Middle frontal gyrus (tissue), 1 donor: ENCODE measurements around the gene EPPIN.

ENCODE experiments used
- DNase-seq: peaks from one replicate; pipeline ENCODE4 v3.0.0-alpha.2; 2015; ENCODE audit warnings: low spot score; ENCODE audit errors: extremely low spot score

Gene EPPIN

DNA sequence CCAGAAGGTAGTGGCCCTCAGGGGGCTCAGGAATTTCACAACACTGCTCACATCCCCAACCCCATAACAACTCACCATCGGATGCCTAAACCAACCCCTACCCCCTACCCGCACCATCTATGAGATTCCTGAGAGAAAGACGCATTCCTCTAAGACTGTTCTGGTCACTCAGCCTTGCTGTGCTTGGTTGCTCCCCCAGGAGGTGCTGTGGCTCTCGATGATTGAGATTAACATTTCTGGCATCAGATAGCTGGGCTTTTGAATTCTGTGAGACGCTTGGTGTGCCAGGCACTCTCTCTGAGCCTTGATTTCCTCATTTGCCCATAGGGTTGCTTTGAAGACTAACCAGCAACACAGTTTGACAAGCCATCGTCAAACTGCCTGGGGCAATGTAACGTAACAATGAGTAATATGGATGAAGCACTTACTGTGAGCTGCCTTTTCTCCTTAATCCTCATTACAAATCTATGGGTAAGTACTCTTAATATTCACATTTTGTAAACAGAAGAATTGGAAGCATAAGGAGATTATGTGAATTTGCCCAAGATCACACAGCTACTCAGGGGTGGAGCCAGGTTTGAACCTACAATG, 8.9 kb downstream of the EPPIN start:
- no peak for DNase-seq

DNA sequence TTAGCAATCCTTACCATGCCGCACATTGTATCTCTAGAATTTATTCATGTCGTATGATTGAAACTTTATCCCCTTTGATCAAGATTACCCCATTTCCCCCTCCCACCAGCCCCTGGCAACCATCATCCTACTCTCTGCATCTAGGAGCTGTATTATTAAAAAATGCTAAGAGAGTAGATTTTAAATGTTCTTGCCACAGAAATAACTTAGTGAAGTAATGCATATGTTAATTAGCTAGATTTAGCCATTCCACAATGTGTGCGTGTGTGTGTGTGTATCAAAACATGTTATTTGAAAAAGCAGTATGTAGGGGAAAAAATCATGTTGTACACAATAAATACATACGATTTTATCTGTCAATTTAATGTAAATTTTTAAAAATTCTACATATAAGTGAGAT, 19.9 kb downstream of the EPPIN start:
- no peak for DNase-seq

DNA sequence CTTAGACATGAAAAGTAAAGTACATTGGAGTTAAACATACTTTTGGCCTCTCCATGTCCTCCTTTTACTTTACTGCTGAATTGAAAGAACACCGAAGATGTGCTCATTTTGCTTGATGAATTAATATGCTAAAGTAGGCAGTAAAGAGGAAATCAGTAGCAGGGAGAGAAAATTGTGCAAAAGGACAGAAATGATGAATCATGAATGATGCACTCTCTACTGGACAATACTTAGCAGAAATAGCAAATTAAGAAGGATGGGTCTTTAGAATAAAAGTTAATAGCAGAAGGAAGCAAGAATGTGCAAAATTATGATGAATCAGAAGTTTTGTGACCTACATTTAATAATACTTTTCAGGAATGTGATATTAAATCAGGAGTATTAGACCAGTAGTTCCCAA, 23.4 kb downstream of the EPPIN start:
- no peak for DNase-seq

DNA sequence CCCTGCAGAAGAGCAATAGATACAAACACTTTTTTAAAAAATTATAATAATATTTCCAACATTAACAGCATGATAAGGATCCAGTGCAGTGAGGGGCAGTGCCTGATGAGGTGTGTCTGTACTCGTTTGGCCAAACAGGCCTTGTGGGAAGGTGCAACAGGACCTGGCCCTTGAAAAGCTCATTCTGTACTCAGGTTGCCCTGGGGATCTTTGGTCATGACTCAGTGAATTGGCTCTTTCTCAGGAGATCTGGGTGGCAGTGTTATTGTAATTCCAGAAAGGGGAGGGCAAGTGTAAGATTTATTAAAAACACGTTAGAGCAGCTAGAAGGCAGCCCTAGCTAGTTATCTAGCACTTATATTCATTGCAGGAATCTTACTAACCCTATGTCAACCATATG, 28.9 kb downstream of the EPPIN start:
- no peak for DNase-seq

DNA sequence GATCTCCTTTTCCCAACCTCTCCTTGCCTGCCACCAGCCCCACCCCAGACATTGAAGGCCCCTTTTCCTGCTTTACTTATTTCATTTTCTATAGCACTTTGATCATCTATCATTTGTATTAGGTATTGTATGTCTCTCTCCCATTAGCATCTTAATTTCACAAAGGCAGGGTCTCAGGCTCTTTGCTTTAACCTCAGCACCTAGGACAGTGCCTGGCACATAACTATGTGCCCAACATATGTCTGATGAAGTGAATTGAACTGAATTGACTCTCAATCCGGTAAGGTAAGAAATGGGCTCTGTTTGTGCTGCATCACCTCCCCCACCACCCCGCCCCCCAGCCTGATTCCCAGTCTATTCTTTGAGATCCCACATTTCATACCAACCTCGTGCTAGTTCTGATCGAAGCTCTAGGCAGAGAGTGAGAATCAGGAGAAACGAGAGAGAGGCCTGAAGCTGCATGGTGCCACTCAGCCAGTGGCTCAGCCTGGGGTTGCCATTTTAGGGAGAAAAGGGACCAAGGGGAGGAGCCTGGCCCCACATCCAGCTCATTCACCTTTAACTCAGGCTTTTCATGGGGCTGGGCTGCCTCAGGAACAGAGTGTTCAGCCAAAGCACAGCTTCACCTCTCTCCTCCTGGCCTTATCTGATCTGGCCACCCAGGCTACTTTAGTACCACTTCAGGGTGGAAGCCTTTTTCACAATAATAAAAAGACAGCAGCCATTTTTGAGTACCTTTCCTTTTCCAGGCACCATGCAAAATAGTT, 31.9 kb downstream of the EPPIN start, which contains the start of gene SPINT3:
TSS of gene SPINT3 (minus strand) at position 476 of the 767 bp plus-strand sequence. CDS start at position 462, 14 bp downstream.
- DNase-seq, result no peak

DNA sequence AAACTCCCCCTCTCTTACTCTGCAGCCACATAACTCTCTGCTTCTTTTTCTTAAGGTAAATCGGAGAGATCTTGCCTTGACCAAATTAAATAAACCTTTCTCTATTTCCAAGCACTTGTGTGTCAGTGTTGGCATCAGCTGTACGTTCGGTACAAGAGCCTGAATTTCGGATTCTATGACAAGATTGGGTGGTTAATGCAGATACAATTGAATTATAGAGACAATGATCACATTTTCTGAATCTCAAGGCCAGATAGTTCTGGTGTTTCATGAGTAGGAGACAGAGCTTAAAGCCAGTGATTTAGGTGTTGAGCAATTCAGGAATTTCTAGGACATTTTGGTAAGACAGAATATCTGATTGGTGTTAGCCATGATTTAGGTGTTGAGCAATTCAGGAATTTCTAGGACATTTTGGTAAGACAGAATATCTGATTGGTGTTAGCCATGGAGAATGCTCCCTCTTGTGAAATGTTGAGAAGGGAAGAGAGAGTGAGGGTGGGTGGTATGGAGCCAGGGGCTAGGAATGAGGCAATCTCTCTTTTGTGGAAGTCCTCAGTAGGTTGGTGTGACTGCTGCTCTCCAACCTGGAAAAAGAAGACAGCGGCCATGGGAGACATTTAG, 36.8 kb downstream of the EPPIN start:
- no peak for DNase-seq

DNA sequence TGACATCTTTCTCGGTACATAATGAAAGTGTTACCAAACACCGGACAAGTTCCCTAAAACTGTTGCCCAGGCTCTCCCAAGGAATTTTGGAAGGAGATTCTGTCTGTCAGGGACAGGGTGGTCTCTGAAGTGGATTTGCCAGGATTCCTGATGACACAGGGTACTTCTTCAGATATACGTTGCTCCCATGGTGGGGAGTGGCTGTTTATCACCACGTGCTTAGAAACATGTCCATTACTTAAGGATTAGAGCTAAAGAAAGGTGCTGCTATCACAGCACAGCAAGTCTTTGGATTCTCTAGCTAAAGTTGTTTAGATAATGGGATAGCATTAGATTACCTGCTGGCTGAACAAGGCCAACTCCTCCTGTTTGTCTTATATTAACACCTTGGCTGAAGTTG, 38.1 kb downstream of the EPPIN start:
- no peak for DNase-seq

DNA sequence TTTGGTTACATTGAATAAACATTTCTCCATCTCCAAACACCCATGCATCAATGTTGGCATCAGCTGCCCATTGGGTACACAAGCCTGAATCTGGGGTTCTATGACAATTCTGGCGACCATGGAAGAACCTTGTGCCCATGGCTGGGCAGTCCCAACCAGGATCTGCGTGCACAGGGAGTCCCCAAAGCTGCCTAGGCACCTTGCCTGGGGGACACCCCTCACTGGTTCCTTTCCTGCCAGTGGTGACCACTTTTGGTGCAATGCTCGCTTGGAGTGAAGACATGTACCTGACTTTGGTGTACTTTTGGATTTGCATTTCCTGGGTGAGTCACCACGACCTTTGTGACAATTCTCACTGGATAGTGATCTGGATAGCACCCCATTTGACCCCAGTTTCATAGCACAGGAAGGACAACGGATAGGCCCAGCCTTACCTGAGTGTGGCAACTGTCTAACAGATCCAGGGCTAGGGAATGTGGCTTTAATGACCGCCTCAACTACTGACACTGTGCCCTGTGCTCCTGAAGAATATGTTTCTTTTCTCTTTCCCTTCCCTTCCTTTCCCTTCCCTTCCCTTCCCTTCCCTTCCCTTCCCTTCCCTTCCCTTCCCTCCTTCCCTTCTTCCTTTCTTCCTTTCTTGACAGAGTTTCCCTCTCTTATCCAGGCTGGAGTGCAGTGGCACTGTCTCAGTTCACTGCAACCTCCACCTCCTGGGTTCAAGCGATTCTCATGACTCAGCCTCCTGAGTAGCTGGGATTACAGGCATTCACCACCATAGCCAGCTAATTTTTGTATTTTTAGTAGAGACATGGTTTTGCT, 38.9 kb downstream of the EPPIN start:
- no peak for DNase-seq

DNA sequence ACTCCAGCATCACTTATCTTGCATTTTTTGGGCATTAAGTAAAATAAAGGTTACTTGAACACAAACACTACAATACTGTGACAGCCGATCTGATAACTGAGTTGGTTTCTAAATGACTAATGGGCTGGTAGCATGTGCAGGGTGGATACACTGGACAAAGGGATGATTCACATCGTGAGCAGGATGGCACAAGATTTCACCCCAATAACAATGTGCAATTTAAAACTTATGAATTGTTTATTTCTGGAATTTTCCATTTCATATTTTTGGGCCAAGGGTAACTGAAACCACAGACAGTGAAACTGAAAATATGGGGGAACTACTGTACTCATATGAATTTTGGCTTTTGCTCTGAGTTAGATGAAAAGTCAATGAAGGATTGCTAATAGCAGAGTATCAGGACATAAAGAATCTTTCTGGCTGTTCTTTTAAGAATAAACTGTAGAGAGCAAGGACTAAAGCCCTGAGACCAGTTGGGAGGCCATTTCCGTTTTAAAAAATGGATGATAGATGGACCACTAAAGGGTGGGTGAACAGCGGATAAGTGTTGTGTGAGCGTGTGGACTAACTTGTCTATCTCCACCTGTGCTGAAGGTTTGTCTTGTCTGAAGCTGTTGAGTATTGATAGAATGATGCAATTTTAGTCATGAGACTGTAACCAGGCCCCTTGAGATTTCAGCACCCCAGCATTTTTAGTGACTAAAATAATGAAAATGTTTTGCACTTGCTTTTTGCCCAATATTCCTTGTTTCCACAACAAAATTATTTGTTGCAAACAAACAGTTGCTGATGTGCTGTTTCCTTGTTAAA, 40.0 kb downstream of the EPPIN start:
- DNase-seq, result no peak

DNA sequence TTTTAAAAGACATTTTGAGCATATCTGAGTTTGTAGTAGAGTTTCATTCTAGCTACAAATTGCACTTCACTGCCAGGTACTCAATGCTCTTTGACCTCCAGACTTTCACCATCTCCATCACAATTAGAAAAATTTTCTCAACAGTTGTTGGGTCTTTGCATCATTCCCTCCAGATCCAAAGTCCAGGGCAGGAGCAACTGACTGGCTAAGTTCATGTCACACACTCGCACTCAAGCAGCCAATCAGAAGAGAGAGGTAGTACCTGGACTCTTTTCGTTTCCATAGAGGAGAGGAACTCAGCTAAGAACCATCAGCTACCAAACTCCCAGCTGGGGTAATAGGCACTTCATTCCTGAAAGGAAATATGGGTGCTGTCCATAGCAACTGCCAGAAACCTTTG, 40.8 kb downstream of the EPPIN start:
- DNase-seq, result no peak

DNA sequence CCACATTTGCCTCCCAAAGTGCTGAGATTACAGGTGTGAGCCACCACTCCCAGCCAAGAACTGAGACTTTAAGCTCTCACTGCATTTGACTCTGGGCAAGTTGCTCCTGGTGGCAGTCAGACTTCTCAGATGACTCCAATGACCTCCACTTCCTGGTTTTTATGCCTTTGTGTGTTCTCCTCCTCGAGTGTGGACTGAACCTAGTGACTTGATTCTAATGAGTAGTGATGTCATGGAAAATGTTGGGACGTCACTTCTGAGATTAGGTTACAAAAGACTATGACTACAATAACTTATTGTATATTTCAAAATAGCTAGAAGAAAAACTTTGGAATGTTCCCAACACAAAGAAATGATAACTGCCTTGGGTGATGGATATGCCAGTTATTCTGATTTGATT, 43.8 kb downstream of the EPPIN start:
- DNase-seq, result no peak

DNA sequence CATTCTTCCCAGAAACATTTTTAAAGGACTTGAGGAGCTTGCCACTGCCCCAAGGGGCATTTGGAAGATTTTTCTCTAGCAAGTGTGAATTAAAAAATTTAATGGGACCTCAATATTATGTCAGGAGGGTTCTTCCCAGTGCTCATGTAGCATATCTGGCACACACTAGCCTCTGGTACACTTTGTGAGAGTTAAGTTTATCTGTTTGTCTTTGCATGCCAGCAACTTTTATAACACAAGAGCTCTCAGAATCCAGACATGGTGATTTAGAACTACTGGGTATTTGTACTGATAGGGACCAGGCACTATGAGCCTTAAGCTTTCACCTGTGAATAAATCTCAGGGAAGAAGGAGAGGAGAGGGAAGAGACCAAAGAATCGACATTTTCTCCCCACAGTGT, 44.6 kb downstream of the EPPIN start:
- DNase-seq, result no peak

DNA sequence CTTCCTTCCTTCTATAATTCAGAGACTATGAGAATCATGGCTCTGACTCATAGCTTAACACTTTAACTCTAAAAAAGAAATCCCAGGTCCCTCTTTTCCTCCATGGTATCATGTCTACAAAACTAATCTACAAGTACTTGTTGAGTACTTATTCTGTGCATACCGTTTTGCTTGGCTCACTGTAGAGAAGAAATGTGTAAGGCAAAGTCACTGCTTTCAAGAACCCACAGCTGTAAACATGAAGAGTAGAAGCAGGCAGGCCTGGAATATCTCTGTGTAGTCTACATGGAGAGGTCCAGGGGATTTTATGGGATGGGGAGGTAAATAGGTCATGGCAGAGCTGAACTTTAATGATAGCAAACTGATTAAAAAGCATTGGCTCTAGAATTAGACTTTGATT, 45.6 kb downstream of the EPPIN start:
- DNase-seq, result no peak

DNA sequence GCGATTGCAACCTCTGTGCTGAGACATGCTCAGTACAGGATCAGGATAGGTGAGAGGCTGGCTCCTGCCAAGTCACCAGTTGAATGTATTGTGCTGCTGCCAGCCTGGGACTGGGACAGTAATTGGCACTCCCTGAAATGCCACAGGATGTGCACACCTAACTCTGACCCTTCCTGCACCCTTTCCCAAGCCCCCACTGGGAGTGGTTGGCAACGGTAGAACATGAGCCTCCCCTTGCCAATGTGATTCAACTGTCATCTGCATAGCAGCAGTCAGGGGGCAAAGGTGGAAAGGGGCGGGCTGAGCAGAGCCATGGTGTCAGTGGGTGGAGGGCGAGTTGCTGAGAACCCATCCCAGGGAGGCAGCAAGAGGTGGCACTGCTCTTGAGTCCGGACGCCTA, 47.2 kb downstream of the EPPIN start:
- no peak for DNase-seq

DNA sequence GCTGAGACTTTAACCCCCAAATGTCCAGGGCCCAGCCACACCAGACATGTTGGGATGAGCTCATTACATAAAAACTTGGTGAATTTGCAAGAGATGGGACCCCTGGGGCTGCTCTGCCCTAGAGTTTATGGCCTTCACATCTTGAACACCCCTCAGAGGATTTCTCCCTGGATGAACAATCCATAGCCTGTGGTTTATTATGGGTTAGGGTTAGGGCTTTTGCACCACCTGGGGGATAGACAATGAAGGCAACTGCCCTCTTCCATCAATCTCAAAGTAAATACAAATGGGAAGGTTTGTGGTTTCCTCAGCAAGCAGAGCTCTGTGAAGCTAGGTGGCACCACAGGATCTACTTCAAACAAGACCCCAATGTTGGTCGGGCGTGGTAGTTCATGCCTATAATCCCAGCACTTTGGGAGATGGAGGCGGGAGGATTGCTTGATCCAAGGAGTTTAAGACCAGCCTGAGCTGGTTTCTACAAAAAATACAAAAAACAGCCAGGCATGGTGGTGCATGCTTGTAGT, 49.2 kb downstream of the EPPIN start:
- no peak for DNase-seq

DNA sequence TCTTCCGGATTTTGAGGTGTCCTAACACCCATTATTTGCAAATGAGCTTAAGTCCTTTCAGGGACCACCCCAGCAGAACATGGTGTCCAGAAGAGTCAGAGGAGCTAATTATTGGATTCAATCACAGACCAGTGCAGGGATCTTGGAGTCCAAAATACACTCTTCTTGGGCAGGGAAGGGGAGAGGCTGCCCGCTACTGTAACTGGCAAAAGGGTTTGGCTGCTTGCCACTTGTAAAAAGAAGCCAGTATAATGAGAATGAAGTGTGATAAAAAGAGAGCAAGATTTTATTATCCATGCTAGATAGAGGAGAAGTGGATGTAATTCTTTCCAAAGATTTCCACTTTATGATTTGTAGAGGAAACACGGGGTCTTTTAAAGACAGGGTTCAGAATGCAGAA, 51.0 kb downstream of the EPPIN start:
- no peak for DNase-seq

DNA sequence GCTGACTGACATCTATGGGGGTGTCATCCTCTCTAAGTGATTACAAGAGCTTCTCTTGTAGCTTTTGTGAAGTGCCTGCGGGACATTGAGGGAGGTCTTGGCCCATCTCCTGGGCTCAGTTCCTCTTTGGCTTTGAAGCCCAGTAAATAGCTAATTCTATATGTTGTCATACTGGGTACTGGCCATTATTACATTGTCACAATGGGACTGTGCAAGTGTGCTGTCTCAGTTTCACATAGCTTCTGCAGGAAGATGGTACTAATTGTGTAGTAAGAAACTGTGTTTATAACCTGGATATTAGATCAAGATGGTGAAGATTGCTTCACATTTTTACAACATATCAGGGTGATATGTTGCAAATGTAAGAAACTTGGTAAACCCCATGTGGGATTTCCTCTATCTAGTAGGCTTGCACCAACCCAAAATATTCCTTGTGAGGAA, 51.7 kb downstream of the EPPIN start:
- DNase-seq, result no peak
